Measurements from ENCODE around the gene LYZL6.

Gene LYZL6

GRCh38 chr17:35981246-35981645, 37.7 kb upstream of the LYZL6 start, which contains the start of gene CCL16:
TSS of gene CCL16 (minus strand) at chr17:35981497. CDS start at chr17:35981420, 77 bp downstream.
- TF ChIP-seq, protein P1, sequence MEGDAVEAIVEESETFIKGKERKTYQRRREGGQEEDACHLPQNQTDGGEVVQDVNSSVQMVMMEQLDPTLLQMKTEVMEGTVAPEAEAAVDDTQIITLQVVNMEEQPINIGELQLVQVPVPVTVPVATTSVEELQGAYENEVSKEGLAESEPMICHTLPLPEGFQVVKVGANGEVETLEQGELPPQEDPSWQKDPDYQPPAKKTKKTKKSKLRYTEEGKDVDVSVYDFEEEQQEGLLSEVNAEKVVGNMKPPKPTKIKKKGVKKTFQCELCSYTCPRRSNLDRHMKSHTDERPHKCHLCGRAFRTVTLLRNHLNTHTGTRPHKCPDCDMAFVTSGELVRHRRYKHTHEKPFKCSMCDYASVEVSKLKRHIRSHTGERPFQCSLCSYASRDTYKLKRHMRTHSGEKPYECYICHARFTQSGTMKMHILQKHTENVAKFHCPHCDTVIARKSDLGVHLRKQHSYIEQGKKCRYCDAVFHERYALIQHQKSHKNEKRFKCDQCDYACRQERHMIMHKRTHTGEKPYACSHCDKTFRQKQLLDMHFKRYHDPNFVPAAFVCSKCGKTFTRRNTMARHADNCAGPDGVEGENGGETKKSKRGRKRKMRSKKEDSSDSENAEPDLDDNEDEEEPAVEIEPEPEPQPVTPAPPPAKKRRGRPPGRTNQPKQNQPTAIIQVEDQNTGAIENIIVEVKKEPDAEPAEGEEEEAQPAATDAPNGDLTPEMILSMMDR (IDR thresholded peaks at IDR 0.05; ENCODE audit: low read depth, low read length), result no peak
- DNase-seq (ENCODE audit: extremely low read depth, low read depth), result no peak

DNA sequence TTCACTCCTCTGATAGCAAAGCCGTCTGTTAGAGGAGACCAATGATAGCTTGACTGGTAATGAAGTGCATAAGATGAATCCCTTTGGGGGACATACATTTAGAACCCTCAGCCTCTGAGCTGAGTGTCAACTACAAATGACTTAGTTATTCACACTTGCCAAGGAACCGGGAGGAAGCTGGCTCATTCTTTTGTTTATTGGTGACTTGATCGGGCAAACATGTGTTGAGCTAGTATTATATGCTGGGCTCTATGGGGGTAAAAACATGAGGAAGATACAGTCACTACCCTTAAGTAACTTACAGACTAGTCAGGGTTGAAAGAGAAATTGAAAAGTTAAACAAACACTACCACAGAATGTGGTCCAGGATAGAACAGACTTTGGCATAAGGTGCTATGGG, 34.8 kb upstream of the LYZL6 start:
- DNase-seq (ENCODE audit: extremely low read depth, low read depth), result no peak
- TF ChIP-seq, protein P1 (IDR thresholded peaks at IDR 0.05; ENCODE audit: low read depth, low read length), result no peak

GRCh38 chr17:35977509-35977908, 34.0 kb upstream of the LYZL6 start:
- no peak for DNase-seq (ENCODE audit: extremely low read depth, low read depth)
- TF ChIP-seq, protein P1 (IDR thresholded peaks at IDR 0.05; ENCODE audit: low read depth, low read length), result no peak

GRCh38 chr17:35973333-35974260, 30.1 kb upstream of the LYZL6 start:
- TF ChIP-seq, protein P1 (IDR thresholded peaks at IDR 0.05; ENCODE audit: low read depth, low read length), result no peak
- DNase-seq (ENCODE audit: extremely low read depth, low read depth), result no peak

DNA sequence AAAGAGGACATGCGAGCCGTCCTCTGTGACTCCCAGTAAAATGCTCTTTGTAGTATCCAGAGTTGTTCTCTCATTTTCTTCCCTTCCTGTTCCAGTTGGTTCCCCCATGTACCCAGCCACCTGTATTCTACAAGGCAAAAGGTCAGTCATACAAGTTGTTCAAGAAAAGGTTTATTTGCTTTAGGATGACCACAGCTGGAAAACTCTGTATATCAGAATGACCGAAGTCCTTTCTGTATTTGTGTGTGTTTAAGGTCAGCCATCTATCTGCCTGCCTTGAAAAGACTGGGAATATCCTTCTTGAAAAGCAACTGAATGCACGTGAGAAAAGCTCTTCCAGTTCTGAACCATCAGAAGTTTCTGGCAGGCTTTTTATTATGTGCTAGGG, 29.4 kb upstream of the LYZL6 start:
- TF ChIP-seq, protein P1 (IDR thresholded peaks at IDR 0.05; ENCODE audit: low read depth, low read length), result no peak
- no peak for DNase-seq (ENCODE audit: extremely low read depth, low read depth)

DNA sequence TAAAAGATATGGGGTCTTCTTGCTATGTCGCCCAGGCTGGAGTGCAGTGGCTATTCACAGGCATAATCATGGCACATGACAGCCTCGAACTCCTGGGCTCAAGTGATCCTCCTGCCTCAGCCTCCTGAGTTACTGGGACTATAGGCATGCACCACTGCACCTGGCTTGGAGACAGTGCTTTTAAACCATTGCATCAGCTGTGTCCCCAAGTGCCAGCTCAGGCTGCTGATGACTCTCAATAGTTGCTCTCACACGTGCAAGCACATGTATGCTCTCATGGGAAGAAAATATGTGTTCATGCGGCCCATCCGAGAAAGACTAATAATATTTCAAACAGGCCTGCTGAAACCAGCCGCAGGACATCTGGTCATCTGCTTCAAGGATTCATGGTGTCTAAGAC, 29.0 kb upstream of the LYZL6 start:
- no peak for DNase-seq (ENCODE audit: extremely low read depth, low read depth)
- TF ChIP-seq, protein P1 (IDR thresholded peaks at IDR 0.05; ENCODE audit: low read depth, low read length), result no peak

DNA sequence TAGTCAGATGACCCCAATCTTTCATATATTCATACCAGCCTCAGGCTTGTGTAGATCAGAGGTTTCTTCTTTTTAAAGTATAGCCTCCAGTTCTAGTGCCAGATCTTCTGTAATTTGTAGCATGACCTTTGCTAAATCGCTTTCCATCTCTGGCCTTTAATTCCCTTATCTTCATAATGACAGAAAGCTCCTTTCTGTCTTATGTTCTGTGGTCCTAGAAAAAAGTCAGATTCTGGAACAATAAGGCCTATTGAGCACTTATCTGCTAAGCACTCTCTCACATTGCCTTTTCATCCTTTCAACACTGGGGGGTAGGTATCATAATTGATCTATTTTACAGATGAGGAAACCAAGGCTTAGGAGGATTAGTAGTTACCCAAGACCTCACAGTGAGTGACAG, 28.6 kb upstream of the LYZL6 start:
- TF ChIP-seq, protein P1 (IDR thresholded peaks at IDR 0.05; ENCODE audit: low read depth, low read length), result no peak
- no peak for DNase-seq (ENCODE audit: extremely low read depth, low read depth)

All from AG09319 (cell line).